HFFc6 (cell line): Measurements from ENCODE around the gene ZDBF2. TPM values are rescaled to one million over a fixed set of nuclear protein-coding genes. Genes with fewer than 3 reads are reported as not detected.

Experiments used
- DNase-seq: peaks from one replicate; pipeline ENCODE4 v3.0.0-alpha.2; 2018
- H3K27ac Mint-ChIP-seq: 2 replicates; pipeline ENCODE4 v1.8.0; 2020; ENCODE audit warnings: mild to moderate bottlenecking, mixed read lengths
- H3K27me3 Mint-ChIP-seq: 2 replicates; pipeline ENCODE4 v1.8.0; 2021; ENCODE audit warnings: mild to moderate bottlenecking, moderate library complexity, mixed read lengths; ENCODE audit not compliant: insufficient read depth
- H3K36me3 Mint-ChIP-seq: 2 replicates; pipeline ENCODE4 v1.8.0; 2021; ENCODE audit warnings: low read depth, mixed read lengths
- H3K4me1 Mint-ChIP-seq: 2 replicates; pipeline ENCODE4 v1.8.0; 2020; ENCODE audit warnings: low read depth, mixed read lengths
- H3K4me3 Mint-ChIP-seq: 2 replicates; pipeline ENCODE4 v1.8.0; 2020; ENCODE audit warnings: mild to moderate bottlenecking, moderate library complexity, mixed read lengths
- H3K9me3 Mint-ChIP-seq: 2 replicates; pipeline ENCODE4 v1.8.0; 2020; ENCODE audit warnings: mild to moderate bottlenecking, mixed read lengths
- total RNA-seq, 6 experiments: library from RNA; stranded (reverse); fragmentation: NEBNext Ultra II Directional; extraction: Animal tissue kit (Norgen Biotek cat#: 25700); gene quantifications; 2 replicates in 1 of 6; 3 replicates in 5 of 6; pipeline ENCODE4 v1.2.3, GENCODE V29; 2021
- TF ChIP-seq, protein P1 (sequence below): fragments of 200-600 bp; sonication (generic); IDR thresholded peaks from 2 replicates; pipeline ENCODE4 v1.5.0; 2021; ENCODE audit warnings: antibody characterized with exemption, mild to moderate bottlenecking

Gene ZDBF2
- total RNA-seq, 6 experiments from 2014 or later, result 11.4 to 15.4 (median 12.9) TPM

DNA sequence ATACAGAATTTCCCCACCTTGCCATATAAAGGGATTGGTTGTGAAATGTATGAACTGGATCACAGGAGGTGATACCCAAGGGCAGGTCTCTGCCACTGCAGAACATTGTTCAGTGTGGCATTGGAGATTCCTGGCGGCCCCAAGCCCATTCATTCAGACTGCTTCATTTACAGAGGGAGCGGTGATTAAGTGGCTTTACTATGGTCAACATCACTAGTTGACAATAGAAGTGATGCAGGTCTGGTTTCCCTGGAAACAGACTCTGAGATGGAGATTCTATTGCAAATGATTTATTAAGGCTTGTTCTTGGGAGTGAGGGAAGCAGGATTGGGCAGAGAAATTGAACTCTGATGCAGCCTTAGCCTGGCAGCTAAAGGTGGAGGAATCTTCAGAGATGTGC lies 62.4 kb downstream of the ZDBF2 start:
- TF ChIP-seq, protein P1, sequence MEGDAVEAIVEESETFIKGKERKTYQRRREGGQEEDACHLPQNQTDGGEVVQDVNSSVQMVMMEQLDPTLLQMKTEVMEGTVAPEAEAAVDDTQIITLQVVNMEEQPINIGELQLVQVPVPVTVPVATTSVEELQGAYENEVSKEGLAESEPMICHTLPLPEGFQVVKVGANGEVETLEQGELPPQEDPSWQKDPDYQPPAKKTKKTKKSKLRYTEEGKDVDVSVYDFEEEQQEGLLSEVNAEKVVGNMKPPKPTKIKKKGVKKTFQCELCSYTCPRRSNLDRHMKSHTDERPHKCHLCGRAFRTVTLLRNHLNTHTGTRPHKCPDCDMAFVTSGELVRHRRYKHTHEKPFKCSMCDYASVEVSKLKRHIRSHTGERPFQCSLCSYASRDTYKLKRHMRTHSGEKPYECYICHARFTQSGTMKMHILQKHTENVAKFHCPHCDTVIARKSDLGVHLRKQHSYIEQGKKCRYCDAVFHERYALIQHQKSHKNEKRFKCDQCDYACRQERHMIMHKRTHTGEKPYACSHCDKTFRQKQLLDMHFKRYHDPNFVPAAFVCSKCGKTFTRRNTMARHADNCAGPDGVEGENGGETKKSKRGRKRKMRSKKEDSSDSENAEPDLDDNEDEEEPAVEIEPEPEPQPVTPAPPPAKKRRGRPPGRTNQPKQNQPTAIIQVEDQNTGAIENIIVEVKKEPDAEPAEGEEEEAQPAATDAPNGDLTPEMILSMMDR, result no peak
- H3K9me3 Mint-ChIP-seq, result peaks cover 4% of the 10 kb centered on the region
- DNase-seq, result no peak
- H3K4me1 Mint-ChIP-seq, result no peaks in the 10 kb centered on the region
- H3K27me3 Mint-ChIP-seq, result no peaks in the 10 kb centered on the region; the same call in 1 of the 2 replicates
- no peak overlapping the region for H3K27ac Mint-ChIP-seq
- H3K4me3 Mint-ChIP-seq, result no peak overlapping the region
- no peaks in the 10 kb centered on the region for H3K36me3 Mint-ChIP-seq

DNA sequence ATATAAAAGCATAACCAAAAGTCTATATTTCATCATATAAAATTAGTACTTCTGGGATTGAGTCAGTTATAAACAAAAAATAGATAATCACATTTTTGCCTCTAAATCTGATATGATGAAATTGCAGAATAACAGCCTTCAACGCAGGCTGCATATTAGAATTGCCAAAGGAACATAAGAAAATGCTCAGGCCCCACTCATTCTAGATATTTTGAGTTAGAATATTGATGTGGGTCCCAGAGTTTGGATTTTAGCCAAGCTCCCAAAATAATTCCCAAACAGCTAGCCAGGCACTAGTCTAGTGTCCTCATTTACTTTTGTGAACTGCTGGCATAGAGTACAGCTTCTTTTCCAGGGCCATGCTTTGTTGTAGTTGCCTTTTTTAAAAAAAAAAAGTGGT lies 63.5 kb downstream of the ZDBF2 start:
- Mint-ChIP-seq H3K4me1 (no peaks in the 10 kb centered on the region), H3K36me3 (no peaks in the 10 kb centered on the region; the same call in 1 of the 2 replicates), H3K27me3 (no peaks in the 10 kb centered on the region; the same call in 1 of the 2 replicates), H3K9me3 (peaks cover 6% of the 10 kb centered on the region), H3K27ac (no peak overlapping the region), H3K4me3 (no peak overlapping the region)
- TF ChIP-seq, protein P1, result no peak
- DNase-seq, result no peak

DNA sequence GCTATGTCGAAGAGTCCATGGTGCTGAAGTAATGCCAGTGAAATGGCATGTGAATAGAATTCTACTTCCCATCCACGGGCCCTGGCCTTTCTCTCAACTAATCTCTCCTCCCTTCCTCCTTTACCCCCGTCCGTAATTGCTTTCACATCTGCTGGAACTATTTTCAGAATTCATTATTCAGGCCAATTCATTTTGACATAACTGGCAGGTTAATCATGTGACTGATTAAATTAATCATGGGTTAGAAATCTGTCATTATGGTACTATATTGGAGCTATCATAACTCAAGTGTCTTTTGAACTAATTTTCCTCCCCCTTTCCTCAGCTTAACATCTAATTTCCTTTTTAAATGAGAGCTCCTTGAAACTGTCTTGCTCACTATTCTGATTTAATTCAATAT lies 66.9 kb downstream of the ZDBF2 start:
- peaks cover 17% of the 10 kb centered on the region for H3K9me3 Mint-ChIP-seq
- H3K4me3 Mint-ChIP-seq, result no peak overlapping the region
- TF ChIP-seq, protein P1, result no peak
- DNase-seq, result no peak
- H3K27me3 Mint-ChIP-seq, result no peaks in the 10 kb centered on the region; the same call in 1 of the 2 replicates
- no peaks in the 10 kb centered on the region for H3K4me1 Mint-ChIP-seq
- no peaks in the 10 kb centered on the region; the same call in 1 of the 2 replicates for H3K36me3 Mint-ChIP-seq
- H3K27ac Mint-ChIP-seq, result no peak overlapping the region

DNA sequence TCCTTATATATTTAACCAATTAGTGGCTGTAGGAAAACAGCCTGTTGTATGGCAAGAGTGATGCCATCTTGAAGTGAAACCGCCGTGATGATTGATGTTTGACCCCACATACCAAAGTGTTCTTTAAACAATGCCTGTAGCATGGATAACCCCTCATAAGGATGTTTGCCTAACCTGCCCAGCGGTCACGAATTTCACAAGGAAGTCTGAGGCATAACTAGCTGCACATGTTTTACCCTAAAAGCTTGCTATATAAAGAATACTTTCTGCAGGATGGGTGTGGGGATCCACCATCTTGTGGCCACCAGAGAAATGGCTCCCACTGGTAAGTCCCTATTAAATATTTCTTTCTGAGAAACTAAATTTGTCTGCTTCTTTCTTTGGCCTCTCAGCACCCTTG lies 68.7 kb downstream of the ZDBF2 start:
- H3K4me1 Mint-ChIP-seq, result no peaks in the 10 kb centered on the region
- TF ChIP-seq, protein P1, result no peak

DNA sequence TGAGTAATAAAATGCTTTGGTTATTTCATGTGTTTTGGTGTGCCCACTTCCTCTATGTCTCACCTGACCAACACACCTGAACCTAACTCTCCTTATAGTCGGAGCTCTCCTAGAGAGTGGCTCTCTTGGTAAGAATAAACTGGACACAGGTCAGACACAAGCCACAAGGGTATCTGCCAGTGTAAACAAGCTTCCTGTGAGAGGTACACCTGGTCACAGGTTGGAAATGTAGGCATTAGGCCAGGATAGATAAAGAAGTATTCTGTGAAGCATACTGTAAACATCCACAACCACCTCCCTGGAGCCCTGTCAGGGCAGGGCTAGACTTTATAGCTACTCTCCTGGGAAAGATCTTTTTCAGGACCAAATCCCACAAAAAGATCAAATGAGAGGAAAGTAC lies 69.4 kb downstream of the ZDBF2 start:
- no peaks in the 10 kb centered on the region; the same call in 1 of the 2 replicates for H3K36me3 Mint-ChIP-seq

More for the DNA sequence above, 68.7 kb downstream of the ZDBF2 start:
- no peak for DNase-seq
- H3K27me3 Mint-ChIP-seq, result no peaks in the 10 kb centered on the region; the same call in 1 of the 2 replicates
- peaks cover 18% of the 10 kb centered on the region for H3K9me3 Mint-ChIP-seq
- no peaks in the 10 kb centered on the region; the same call in 1 of the 2 replicates for H3K36me3 Mint-ChIP-seq
- H3K27ac Mint-ChIP-seq, result no peak overlapping the region
- H3K4me3 Mint-ChIP-seq, result no peak overlapping the region

More for the DNA sequence above, 69.4 kb downstream of the ZDBF2 start:
- no peak for DNase-seq
- H3K4me1 Mint-ChIP-seq, result no peaks in the 10 kb centered on the region
- H3K27me3 Mint-ChIP-seq, result peaks cover 1% of the 10 kb centered on the region
- peaks cover 24% of the 10 kb centered on the region for H3K9me3 Mint-ChIP-seq
- no peak overlapping the region for H3K4me3 Mint-ChIP-seq
- no peak overlapping the region for H3K27ac Mint-ChIP-seq
- TF ChIP-seq, protein P1, result no peak
